ENCODE results near the gene CBR1. TPM values are rescaled to one million over a fixed set of nuclear protein-coding genes. Genes with fewer than 3 reads are reported as not detected.

The CBR1 gene
- total and polyA plus RNA-seq, 2 of the 8 experiments (the other 6 are each of a cell fraction or from before 2014, with no cell fraction given) = 1.8 to 207 TPM

GRCh38 chr21:36097427-36098181 is 27.8 kb downstream of the CBR1 start:
- Histone ChIP-seq H4K8ac (ENCODE audit: extremely low read depth, insufficient read depth, low read length) (no peak overlapping the region), H2BK5ac (ENCODE audit: low read depth, low read length) (peak overlapping the region; percentile 98), H3K4ac (replicated peaks; ENCODE audit: insufficient read length, low read depth, low read length) (peak overlapping the region; percentile 94), H3K23ac (ENCODE audit: insufficient read length) (no peak overlapping the region), H4K20me1 (replicated peaks in 1 of 2; ENCODE audit: control insufficient read depth in 1 of 2, insufficient read depth in 2 of 2, low read length in 2 of 2) (no peaks in the 10 kb centered on the region), H3K79me2 (ENCODE audit: control insufficient read depth in 1 of 2, insufficient read depth in 2 of 2, low read length in 2 of 2) (no peaks in the 10 kb centered on the region), H4K5ac (ENCODE audit: insufficient read length, low read depth, low read length) (peak overlapping the region; percentile 71), H3K27me3 (replicated peaks in 1 of 4; ENCODE audit: control insufficient read depth in 3 of 4, extremely low read depth in 1 of 4, insufficient read depth in 3 of 4, low read length in 3 of 4) (no peaks in the 10 kb centered on the region), H3K27ac (ENCODE audit: low read depth, low read length) (peak overlapping the region; percentile 58; the same call in 1 of the 2 replicates), H3K36me3 (ENCODE audit: control insufficient read depth in 2 of 4, insufficient read depth in 4 of 4, low read length in 3 of 4) (peaks cover 0 to 7% (median 1%) of the 10 kb centered on the region in 4 experiments; a peak in 1 of 8 replicates), H2AK5ac (ENCODE audit: low read depth, low read length) (0 out of 2 replicates have a peak overlapping the region, but pooled peaks have one; percentile 24), H3K9ac (replicated peaks in 1 of 4; ENCODE audit: extremely low read depth in 1 of 4, low read depth in 3 of 4, low read length in 3 of 4) (no peak overlapping the region), H2AFZ (ENCODE audit: low read length) (no peak overlapping the region), H3K79me1 (ENCODE audit: low read depth, low read length) (no peaks in the 10 kb centered on the region), H3K9me3 (ENCODE audit: insufficient read depth in 2 of 2, low read depth in 1 of 2, low read length in 1 of 2) (peaks cover 19% of the 10 kb centered on the region in 2 experiments), H4K91ac (replicated peaks; ENCODE audit: insufficient read length, low read length) (peak overlapping the region; percentile 99), H3K56ac (replicated peaks; ENCODE audit: insufficient read length, low read depth, low read length) (peak overlapping the region; percentile 90), H3K18ac (ENCODE audit: extremely low read depth, low read length) (peak overlapping the region; percentile 53; the same call in 1 of the 2 replicates), H3K23me2 (ENCODE audit: low read depth, low read length) (no peaks in the 10 kb centered on the region), H3K4me1 (replicated peaks in 1 of 4; ENCODE audit: control insufficient read depth in 3 of 4, insufficient read depth in 4 of 4, low read length in 3 of 4) (peaks cover 10 to 32% (median 17%) of the 10 kb centered on the region in 4 experiments; a peak in 5 of 7 replicates), H2BK120ac (replicated peaks; ENCODE audit: low read depth, low read length) (peak overlapping the region; percentile 100), H2BK12ac (ENCODE audit: low read depth, low read length) (peak overlapping the region; percentile 81; the same call in 1 of the 2 replicates), H2BK20ac (ENCODE audit: low read length) (peak overlapping the region; percentile 94), H2BK15ac (ENCODE audit: low read length) (no peak overlapping the region), H3K4me3 (ENCODE audit: extremely low read depth in 1 of 4, insufficient read depth in 2 of 4, low read depth in 3 of 4, low read length in 4 of 4) (no peak overlapping the region; a peak in 1 of 8 replicates), H3K14ac (ENCODE audit: insufficient read length) (no peak overlapping the region), H3K4me2 (ENCODE audit: insufficient read depth in 1 of 2, low read depth in 2 of 2, low read length in 2 of 2) (peak overlapping the region; percentile 20 to 54; a peak in 2 of 4 replicates)
- ChIA-PET POLR2A (ENCODE audit: partially characterized antibody) (interaction anchor here (0.7 to 2.0 kb wide), 9 partner anchors 9 to 222 kb away, joined by 3 to 5 read pairs (median 4); partner anchors contain the start of genes MORC3 and SETD4), CTCF (ENCODE audit: partially characterized antibody) (interaction anchor here (1.3 to 2.2 kb wide), 3 partner anchors 10 to 41 kb away, joined by 4 to 9 read pairs (median 5); no protein-coding TSS in a partner anchor)
- TF ChIP-seq TCF12 (IDR thresholded peaks at IDR 0.05; ENCODE audit: low read depth, low read length) (no peak), EP300 (IDR thresholded peaks at IDR 0.05; ENCODE audit: borderline replicate concordance in 1 of 2, low read depth in 2 of 2, low read length in 2 of 2) (no peak), BACH1 (IDR thresholded peaks at IDR 0.05; ENCODE audit: low read length) (no peak), E2F6 (IDR thresholded peaks at IDR 0.05) (no peak; the same call in 1 of the 2 replicates)
- TF ChIP-seq, protein P1, sequence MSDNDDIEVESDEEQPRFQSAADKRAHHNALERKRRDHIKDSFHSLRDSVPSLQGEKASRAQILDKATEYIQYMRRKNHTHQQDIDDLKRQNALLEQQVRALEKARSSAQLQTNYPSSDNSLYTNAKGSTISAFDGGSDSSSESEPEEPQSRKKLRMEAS (IDR thresholded peaks at IDR 0.05) = no peak
- DNase-seq (ENCODE audit: low read depth in 1 of 2, low spot score in 2 of 2) (no peak), FAIRE-seq (no peak)
- WGBS, 2 experiments (ENCODE audit: extremely low coverage in 1 of 2, insufficient coverage in 1 of 2, insufficient read length in 1 of 2, insufficient replicate concordance in 2 of 2, low coverage in 1 of 2, low lambda C conversion rate in 2 of 2, missing lambda C conversion rate in 1 of 2) = 36% methylated on average over 8 of the region's 8 CpGs; no CpG with 5 or more reads in 1 of the 2 experiments

Data from H1 (cell line).